Measurements from ENCODE around the gene RAPGEF1.

DNA sequence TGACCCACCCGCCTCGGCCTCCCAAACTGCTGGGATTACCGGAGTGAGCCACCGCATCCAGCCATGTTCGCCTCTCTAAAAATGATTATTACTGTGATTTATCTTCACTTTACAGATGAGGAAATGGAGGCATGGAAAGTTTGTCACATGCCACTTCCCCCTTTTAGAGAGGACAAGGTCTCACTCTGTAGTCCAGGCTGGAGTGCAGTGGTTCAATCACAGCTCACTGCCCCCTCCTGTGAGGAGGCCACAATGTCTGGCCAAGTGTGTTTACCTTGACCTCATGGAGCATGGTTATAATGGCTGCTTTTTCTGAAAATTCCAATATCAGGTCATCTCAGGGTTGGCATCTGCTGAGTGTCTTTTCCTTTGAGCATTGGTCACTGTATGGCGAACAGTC, 187.8 kb downstream of the RAPGEF1 start:
- TF ChIP-seq, protein P1, sequence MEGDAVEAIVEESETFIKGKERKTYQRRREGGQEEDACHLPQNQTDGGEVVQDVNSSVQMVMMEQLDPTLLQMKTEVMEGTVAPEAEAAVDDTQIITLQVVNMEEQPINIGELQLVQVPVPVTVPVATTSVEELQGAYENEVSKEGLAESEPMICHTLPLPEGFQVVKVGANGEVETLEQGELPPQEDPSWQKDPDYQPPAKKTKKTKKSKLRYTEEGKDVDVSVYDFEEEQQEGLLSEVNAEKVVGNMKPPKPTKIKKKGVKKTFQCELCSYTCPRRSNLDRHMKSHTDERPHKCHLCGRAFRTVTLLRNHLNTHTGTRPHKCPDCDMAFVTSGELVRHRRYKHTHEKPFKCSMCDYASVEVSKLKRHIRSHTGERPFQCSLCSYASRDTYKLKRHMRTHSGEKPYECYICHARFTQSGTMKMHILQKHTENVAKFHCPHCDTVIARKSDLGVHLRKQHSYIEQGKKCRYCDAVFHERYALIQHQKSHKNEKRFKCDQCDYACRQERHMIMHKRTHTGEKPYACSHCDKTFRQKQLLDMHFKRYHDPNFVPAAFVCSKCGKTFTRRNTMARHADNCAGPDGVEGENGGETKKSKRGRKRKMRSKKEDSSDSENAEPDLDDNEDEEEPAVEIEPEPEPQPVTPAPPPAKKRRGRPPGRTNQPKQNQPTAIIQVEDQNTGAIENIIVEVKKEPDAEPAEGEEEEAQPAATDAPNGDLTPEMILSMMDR (IDR thresholded peaks at IDR 0.05 in 8 of 11, conservative IDR thresholded peaks at IDR 0.05 in 3 of 11), result no peak
- TF ChIP-seq POLR2A (IDR thresholded peaks at IDR 0.05), result no peak

Measured in spleen (tissue), 7 donors.